Peyer's patch (tissue), 4 donors: ENCODE measurements around the gene FRMD4A. TPM values are rescaled to one million over a fixed set of nuclear protein-coding genes. Genes with fewer than 3 reads are reported as not detected.
A peak's percentile ranks its signal among the peaks of the same experiment; 100 is the strongest.

Source experiments
- DNase-seq, 3 donors: peaks; one replicate each; pipeline ENCODE4 v3.0.0-alpha.2; 2017 to 2019
- H3K27ac ChIP-seq, 4 donors: fragments of 200-600 bp; sonication (generic); one replicate each; pipeline ENCODE4 v1.5.1; 2016 to 2019
- H3K27me3 ChIP-seq, 2 donors: fragments of 200-600 bp; sonication (generic); one replicate each; pipeline ENCODE4 v1.5.1; 2019
- H3K36me3 ChIP-seq, 3 donors: fragments of 200-600 bp; sonication (generic); one replicate each; pipeline ENCODE4 v1.5.1; 2016 to 2019
- H3K4me1 ChIP-seq, 4 donors: fragments of 200-600 bp; sonication (generic); one replicate each; pipeline ENCODE4 v1.5.1; 2016 to 2019
- H3K4me3 ChIP-seq, 4 donors: fragments of 200-600 bp; sonication (generic); 1 replicate in 3 of 4; 2 replicates in 1 of 4; pipeline ENCODE4 v1.5.1; 2016 to 2019; ENCODE audit warnings: mild to moderate bottlenecking in 1 of 4
- H3K9me3 ChIP-seq, 4 donors: fragments of 200-600 bp; sonication (generic); one replicate each; pipeline ENCODE4 v1.5.1; 2016 to 2019; ENCODE audit warnings: mild to moderate bottlenecking in 1 of 4
- POLR2A ChIP-seq, 2 donors: fragments of 450-650 bp; IDR thresholded peaks; one replicate each; pipeline ENCODE4 v1.5.1; 2017; ENCODE audit warnings: antibody characterized with exemption in 2 of 2, mild to moderate bottlenecking in 2 of 2, moderate library complexity in 2 of 2
- total RNA-seq, 4 donors: library from RNA; depleted of rRNA; stranded (reverse); fragments of >200 nt; gene quantifications; one replicate each; pipeline ENCODE4 v1.1.0, GENCODE V29; 2016
- TF ChIP-seq, protein P1 (sequence below), 6 experiments: fragments of 450-650 bp in 4 of 6; fragments of 200-600 bp in 2 of 6; sonication (generic) in 1 of 6; IDR thresholded peaks; one replicate each; pipeline ENCODE4 v1.5.1; 2017 to 2019; ENCODE audit warnings: antibody characterized with exemption in 6 of 6, mild to moderate bottlenecking in 3 of 6, moderate library complexity in 1 of 6

FRMD4A gene
- total RNA-seq, 4 donors from 2014 or later: 3.0 to 47.9 (median 5.9) TPM

DNA sequence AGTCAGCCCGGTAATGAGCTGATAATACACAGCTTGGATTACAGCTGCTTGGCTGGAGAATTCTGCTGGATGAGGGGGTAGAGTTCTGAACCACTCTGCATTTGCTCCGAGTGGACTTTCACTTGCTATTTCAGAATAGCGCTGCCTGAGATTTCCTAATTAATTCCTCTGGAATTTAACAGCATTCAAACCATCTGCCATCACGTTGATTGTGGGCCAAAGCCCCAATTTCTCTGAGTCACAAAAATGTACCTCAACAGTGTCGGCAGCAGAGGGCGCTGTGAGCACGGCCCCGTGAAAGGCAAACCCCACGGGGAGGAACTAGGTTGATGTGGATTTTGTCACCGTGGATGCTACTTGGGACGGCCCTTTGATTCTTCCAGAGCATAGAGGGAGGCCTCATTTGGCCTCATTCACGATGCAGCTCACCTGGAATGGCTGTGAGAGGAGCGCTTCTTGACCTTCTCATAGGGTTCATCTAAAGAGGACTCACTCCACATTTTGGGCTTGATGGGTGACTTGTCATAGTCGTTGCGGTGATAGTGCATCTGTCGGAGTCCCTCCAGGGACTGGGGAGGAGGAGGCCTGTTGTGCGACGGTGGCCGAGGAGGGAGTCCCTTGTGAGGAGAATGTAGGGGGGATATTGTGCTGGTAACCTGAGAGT lies 670.7 kb downstream of the FRMD4A start:
- Histone ChIP-seq H3K27me3 (no peaks in the 10 kb centered on the region), H3K4me1 (peaks cover 0 to 15% (median 0%) of the 10 kb centered on the region in 4 donors), H3K4me3 (no peak overlapping the region), H3K36me3 (peaks cover 0 to 21% (median 0%) of the 10 kb centered on the region in 3 donors), H3K27ac (peak overlapping the region in 2 of 4 donors; percentile 15 to 18), H3K9me3 (no peaks in the 10 kb centered on the region)
- DNase-seq: peak; percentile 40 to 75 (median 69)
- no peak for TF ChIP-seq POLR2A (IDR thresholded peaks at IDR 0.05)
- TF ChIP-seq, protein P1, sequence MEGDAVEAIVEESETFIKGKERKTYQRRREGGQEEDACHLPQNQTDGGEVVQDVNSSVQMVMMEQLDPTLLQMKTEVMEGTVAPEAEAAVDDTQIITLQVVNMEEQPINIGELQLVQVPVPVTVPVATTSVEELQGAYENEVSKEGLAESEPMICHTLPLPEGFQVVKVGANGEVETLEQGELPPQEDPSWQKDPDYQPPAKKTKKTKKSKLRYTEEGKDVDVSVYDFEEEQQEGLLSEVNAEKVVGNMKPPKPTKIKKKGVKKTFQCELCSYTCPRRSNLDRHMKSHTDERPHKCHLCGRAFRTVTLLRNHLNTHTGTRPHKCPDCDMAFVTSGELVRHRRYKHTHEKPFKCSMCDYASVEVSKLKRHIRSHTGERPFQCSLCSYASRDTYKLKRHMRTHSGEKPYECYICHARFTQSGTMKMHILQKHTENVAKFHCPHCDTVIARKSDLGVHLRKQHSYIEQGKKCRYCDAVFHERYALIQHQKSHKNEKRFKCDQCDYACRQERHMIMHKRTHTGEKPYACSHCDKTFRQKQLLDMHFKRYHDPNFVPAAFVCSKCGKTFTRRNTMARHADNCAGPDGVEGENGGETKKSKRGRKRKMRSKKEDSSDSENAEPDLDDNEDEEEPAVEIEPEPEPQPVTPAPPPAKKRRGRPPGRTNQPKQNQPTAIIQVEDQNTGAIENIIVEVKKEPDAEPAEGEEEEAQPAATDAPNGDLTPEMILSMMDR (IDR thresholded peaks at IDR 0.05): peak; percentile 63 to 87 (median 84)

- Histone ChIP-seq H3K4me1 (peaks cover 0 to 15% (median 0%) of the 10 kb centered on the region in 4 donors), H3K36me3 (peaks cover 0 to 28% (median 0%) of the 10 kb centered on the region in 3 donors), H3K9me3 (no peaks in the 10 kb centered on the region), H3K4me3 (no peak overlapping the region), H3K27me3 (no peaks in the 10 kb centered on the region), H3K27ac (peak overlapping the region in 1 of 4 donors; percentile 18)
- TF ChIP-seq, protein P1 (IDR thresholded peaks at IDR 0.05): no peak
- no peak for TF ChIP-seq POLR2A (IDR thresholded peaks at IDR 0.05)
- DNase-seq: no peak
These were observed 671.6 kb downstream of the FRMD4A start for GRCh38 chr10:13658871-13659685.

DNA sequence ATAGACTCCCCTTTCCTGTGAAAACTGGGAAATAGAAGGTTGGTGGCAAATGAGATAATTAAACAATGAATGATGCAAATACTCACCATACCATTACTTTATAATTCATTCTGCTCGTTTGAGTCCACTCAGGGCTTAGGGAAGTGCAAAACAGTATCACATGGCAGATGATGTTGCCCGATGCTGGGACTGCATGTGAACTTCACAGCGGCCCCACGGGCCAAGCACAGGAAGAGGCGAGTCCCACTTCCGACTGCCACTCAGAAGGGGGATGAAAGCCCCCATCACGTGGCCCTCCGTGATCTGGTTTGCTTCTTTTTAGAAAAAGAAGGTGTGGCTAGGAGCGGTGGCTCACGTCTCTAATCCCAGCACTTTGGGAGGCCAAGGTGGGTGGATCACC lies 672.5 kb downstream of the FRMD4A start:
- TF ChIP-seq POLR2A (IDR thresholded peaks at IDR 0.05): no peak
- TF ChIP-seq, protein P1 (IDR thresholded peaks at IDR 0.05): no peak
- H3K4me1 ChIP-seq: peaks cover 0 to 15% (median 0%) of the 10 kb centered on the region in 4 donors
- H3K27ac ChIP-seq: no peak overlapping the region
- no peaks in the 10 kb centered on the region for H3K27me3 ChIP-seq
- H3K4me3 ChIP-seq: no peak overlapping the region
- no peak for DNase-seq
- H3K36me3 ChIP-seq: peaks cover 0 to 30% (median 0%) of the 10 kb centered on the region in 3 donors
- no peaks in the 10 kb centered on the region for H3K9me3 ChIP-seq

GRCh38 chr10:13657101-13657680 lies 673.5 kb downstream of the FRMD4A start:
- H3K9me3 ChIP-seq: no peaks in the 10 kb centered on the region
- TF ChIP-seq, protein P1 (IDR thresholded peaks at IDR 0.05): no peak
- no peak for TF ChIP-seq POLR2A (IDR thresholded peaks at IDR 0.05)
- no peaks in the 10 kb centered on the region for H3K27me3 ChIP-seq
- no peak for DNase-seq
- no peak overlapping the region for H3K4me3 ChIP-seq
- no peak overlapping the region for H3K27ac ChIP-seq
- peaks cover 0 to 15% (median 0%) of the 10 kb centered on the region in 4 donors for H3K4me1 ChIP-seq
- H3K36me3 ChIP-seq: peaks cover 0 to 34% (median 0%) of the 10 kb centered on the region in 3 donors

DNA sequence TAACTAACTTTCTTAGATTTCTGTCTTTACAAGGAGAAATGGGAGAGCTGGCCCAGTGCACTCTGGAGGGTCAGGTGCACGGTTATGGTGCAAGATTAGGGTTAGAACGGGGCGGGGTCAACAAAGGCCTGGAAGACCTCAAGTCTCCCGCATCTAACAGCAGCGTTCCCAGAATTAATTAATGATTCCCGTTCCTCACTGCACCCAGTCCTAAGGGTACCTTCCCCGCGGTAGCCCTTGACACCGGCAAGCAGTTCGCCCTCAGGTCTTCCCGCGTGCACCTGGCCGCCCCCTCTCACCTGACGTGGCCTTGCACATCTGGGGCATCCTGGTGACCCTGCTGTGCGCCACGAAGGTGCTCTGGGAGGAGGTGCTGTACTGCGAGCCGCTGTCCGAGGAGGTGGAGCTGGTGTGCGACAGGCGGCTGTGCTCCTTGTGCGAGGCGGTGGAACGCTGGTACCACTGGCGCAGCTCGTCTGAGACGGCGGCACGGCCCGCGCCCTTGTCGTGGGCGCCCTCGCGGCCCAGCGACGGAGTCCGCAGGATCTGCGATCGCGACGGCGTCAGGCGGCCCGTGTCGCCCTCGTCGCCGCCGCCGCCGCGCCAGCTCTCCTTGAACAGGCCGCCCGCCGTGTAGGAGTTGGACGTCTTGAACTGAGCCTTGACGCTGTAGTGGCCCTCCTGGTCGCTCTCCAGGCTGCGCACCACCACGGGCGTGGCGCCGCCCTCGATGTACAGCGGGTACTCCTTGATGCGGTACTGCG lies 674.2 kb downstream of the FRMD4A start:
- DNase-seq: no peak
- Histone ChIP-seq H3K36me3 (peaks cover 0 to 34% (median 0%) of the 10 kb centered on the region in 3 donors), H3K27me3 (no peaks in the 10 kb centered on the region), H3K4me3 (no peak overlapping the region), H3K4me1 (peaks cover 0 to 15% (median 0%) of the 10 kb centered on the region in 4 donors), H3K27ac (no peak overlapping the region), H3K9me3 (no peaks in the 10 kb centered on the region)
- TF ChIP-seq POLR2A (IDR thresholded peaks at IDR 0.05): no peak
- TF ChIP-seq, protein P1 (IDR thresholded peaks at IDR 0.05): no peak
